Gastrocnemius medialis (tissue), 4 donors: ENCODE measurements around the gene ZNF587B.
"Not testable (repeated sequence)": the region's sequence is repeated elsewhere in the genome, so short reads cannot be mapped to it uniquely, and the experiment has no call there.

Source experiments
- CTCF ChIP-seq, 5 experiments: fragments of 450-650 bp in 3 of 5; fragments of 200-600 bp in 2 of 5; sonication (generic) in 2 of 5; IDR thresholded peaks in 4 of 5; conservative IDR thresholded peaks in 1 of 5; 1 replicate in 4 of 5; 2 replicates in 1 of 5; pipeline ENCODE4 v1.5.1; 2016 to 2019; ENCODE audit warnings: antibody characterized with exemption in 5 of 5, mild to moderate bottlenecking in 3 of 5, moderate library complexity in 3 of 5
- POLR2A ChIP-seq, 2 donors: fragments of 450-650 bp; IDR thresholded peaks; one replicate each; pipeline ENCODE4 v1.6.1; 2017; ENCODE audit warnings: antibody characterized with exemption in 2 of 2, mild to moderate bottlenecking in 2 of 2, moderate library complexity in 2 of 2

GRCh38 chr19:57854117-57854516 is 24.0 kb downstream of the ZNF587B start:
- not testable (repeated sequence) for TF ChIP-seq CTCF (IDR thresholded peaks at IDR 0.05 in 4 of 5, conservative IDR thresholded peaks at IDR 0.05 in 1 of 5); POLR2A (IDR thresholded peaks at IDR 0.05)
